ENCODE results near the gene GPR155. TPM values are rescaled to one million over a fixed set of nuclear protein-coding genes. Genes with fewer than 3 reads are reported as not detected.
"Not testable (repeated sequence)": the region's sequence is repeated elsewhere in the genome, so short reads cannot be mapped to it uniquely, and the experiment has no call there.

GPR155 gene
- total RNA-seq, 6 experiments from 2014 or later, result 3.2 to 8.3 (median 4.4) TPM

DNA sequence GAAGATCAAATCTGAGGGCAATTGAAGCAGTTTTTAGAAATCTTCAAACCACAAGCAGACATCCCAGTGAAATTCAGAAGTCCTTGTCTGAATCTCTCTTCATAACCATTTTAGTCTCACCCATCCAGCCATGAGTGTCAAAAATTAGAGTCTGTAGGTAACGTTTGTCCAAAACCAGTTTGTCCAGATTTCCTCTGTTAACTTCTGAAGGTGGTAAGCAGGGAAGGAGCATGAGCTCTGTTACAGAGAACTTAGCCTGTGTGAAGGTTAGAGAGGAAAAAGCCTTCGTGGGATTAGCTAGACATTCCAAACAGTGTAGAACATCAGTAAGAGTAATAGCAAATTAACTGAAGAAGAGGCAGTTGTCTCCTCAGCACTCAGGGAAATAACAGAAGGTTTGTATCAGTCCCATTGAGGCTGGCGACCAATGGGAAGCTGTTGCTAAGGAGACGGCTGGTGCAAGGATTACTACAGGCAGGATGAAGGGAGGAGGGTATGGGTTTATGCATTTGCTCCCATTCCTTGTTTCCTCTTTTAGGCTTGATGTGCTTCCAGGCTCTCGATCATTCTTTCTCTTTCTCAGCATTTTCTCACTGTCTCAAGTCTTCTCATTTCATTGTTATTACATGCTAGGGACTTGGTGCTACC lies 8.7 kb upstream of the GPR155 start:
- Mint-ChIP-seq H3K4me1 (ENCODE audit: low read depth) (no peaks in the 10 kb centered on the region; the same call in 1 of the 2 replicates), H3K36me3 (ENCODE audit: low read depth) (no peaks in the 10 kb centered on the region), H3K27me3 (ENCODE audit: insufficient read depth) (peaks cover 4% of the 10 kb centered on the region), H3K9me3 (no peaks in the 10 kb centered on the region), H3K27ac (no peak overlapping the region), H3K4me3 (no peak overlapping the region)
- DNase-seq, result no peak
- TF ChIP-seq, protein P1, sequence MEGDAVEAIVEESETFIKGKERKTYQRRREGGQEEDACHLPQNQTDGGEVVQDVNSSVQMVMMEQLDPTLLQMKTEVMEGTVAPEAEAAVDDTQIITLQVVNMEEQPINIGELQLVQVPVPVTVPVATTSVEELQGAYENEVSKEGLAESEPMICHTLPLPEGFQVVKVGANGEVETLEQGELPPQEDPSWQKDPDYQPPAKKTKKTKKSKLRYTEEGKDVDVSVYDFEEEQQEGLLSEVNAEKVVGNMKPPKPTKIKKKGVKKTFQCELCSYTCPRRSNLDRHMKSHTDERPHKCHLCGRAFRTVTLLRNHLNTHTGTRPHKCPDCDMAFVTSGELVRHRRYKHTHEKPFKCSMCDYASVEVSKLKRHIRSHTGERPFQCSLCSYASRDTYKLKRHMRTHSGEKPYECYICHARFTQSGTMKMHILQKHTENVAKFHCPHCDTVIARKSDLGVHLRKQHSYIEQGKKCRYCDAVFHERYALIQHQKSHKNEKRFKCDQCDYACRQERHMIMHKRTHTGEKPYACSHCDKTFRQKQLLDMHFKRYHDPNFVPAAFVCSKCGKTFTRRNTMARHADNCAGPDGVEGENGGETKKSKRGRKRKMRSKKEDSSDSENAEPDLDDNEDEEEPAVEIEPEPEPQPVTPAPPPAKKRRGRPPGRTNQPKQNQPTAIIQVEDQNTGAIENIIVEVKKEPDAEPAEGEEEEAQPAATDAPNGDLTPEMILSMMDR (IDR thresholded peaks at IDR 0.05), result no peak

DNA sequence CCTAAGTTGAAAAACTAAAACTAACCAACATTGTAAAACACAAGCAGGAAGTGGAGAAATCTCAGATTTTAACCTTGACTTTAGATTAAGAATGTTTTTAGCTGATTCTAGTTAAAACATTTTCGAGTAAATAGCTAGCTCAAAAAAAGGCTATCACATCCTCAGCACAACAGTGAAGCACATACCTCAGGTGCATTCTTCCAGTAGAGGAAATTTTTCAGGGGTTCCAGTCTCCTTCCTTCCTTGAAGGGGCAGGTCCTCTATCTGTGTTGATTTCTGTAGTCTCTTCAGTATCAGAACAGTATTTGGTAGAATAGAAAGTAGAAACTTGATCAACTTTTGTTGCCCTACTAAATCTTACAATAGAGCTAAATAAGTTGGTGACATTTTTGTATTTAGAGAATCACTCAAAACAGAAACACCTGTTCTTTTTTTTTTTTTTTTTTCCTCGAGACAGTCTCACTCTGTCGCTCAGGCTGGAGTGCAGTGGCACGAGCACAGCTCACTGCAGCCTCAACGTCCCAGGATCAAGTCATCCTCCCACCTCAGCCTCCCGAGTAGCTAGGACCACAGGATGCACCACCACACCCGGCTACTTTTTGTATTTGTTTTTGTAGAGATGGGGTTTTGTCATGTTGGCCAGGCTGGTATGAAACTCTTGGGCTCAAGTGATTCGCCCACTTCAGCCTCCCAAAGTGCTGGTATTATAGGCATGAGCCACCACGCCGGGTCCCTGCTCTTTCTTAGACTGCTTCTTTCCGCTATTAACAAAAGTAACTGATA lies 6.9 kb upstream of the GPR155 start:
- no peaks in the 10 kb centered on the region; the same call in 1 of the 2 replicates for H3K4me1 Mint-ChIP-seq (ENCODE audit: low read depth)
- TF ChIP-seq, protein P1 (IDR thresholded peaks at IDR 0.05), result no peak
- no peak overlapping the region for H3K4me3 Mint-ChIP-seq
- no peak for DNase-seq
- H3K9me3 Mint-ChIP-seq, result no peaks in the 10 kb centered on the region
- no peak overlapping the region for H3K27ac Mint-ChIP-seq
- H3K27me3 Mint-ChIP-seq (ENCODE audit: insufficient read depth), result peaks cover 2% of the 10 kb centered on the region
- H3K36me3 Mint-ChIP-seq (ENCODE audit: low read depth), result no peaks in the 10 kb centered on the region

DNA sequence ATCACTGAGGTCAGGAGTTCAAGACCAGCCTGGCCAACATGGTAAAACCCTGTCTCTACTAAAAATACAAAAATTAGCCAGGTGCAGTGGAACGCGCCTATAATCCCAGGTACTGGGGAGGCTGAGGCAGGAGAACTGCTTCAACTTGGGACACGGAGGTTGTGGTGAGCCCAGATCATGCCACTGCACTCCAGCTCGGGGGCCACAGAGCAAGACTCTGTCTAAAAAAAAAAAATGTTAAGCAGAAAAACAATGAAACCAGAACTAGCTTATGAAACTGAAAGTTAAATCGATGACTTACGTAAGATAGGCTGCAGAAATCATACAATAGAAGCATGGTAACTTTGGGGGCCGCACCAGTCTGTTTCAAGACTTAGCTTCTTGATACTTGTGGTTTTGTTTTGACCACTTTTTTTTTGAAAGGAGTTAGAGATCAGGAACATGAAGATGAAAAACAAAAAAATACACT lies 6.2 kb upstream of the GPR155 start:
- Mint-ChIP-seq H3K36me3 (ENCODE audit: low read depth) (no peaks in the 10 kb centered on the region), H3K27me3 (ENCODE audit: insufficient read depth) (no peaks in the 10 kb centered on the region; the same call in 1 of the 2 replicates), H3K4me1 (ENCODE audit: low read depth) (no peaks in the 10 kb centered on the region; the same call in 1 of the 2 replicates), H3K27ac (no peak overlapping the region), H3K4me3 (no peak overlapping the region), H3K9me3 (no peaks in the 10 kb centered on the region)
- TF ChIP-seq, protein P1 (IDR thresholded peaks at IDR 0.05), result no peak
- DNase-seq, result no peak

DNA sequence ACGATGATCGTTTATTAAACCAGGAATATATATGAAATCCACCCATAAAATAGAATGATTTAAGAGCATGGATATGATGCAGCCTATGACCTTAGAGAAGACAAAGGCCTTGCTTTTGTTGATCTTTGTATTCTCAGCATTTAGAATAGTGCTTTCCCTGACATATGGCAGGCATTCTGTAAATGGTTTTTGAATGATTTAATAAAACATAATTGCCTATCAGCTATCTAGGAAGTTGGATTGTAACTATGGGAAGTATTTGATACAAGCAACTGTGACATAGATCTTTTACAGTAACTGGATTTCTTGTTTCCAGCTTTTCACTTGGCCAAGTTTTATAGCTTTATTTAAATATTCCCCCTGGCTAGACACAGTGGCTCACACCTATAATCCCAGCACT lies 5.1 kb upstream of the GPR155 start:
- Mint-ChIP-seq H3K9me3 (no peaks in the 10 kb centered on the region), H3K27me3 (ENCODE audit: insufficient read depth) (no peaks in the 10 kb centered on the region; the same call in 1 of the 2 replicates), H3K4me3 (no peak overlapping the region), H3K27ac (no peak overlapping the region), H3K4me1 (ENCODE audit: low read depth) (no peaks in the 10 kb centered on the region; the same call in 1 of the 2 replicates), H3K36me3 (ENCODE audit: low read depth) (no peaks in the 10 kb centered on the region)
- TF ChIP-seq, protein P1 (IDR thresholded peaks at IDR 0.05), result no peak
- no peak for DNase-seq

DNA sequence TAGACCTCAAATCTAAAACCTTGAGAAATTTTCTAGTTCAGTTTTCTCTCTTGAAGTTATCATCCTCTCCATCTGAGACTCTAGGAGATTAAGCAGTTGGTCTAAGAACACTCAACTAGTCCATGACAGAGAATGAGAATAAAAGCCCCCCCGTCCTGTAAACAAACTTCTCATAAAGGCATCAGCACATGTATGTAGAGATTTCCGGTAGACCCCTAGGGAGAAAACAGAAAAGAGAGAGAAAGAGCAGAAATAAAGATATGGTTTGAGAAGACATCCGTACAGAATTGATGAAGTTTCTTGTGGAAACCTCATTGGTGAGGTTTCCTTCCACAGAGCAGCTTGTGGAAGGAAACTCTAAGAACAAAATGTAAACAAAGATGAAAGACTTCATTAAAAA lies 3.2 kb upstream of the GPR155 start:
- Mint-ChIP-seq H3K27me3 (ENCODE audit: insufficient read depth) (no peaks in the 10 kb centered on the region; the same call in 1 of the 2 replicates), H3K9me3 (no peaks in the 10 kb centered on the region), H3K4me3 (no peak overlapping the region), H3K4me1 (ENCODE audit: low read depth) (peaks cover 13% of the 10 kb centered on the region), H3K36me3 (ENCODE audit: low read depth) (no peaks in the 10 kb centered on the region), H3K27ac (no peak overlapping the region)
- TF ChIP-seq, protein P1 (IDR thresholded peaks at IDR 0.05), result no peak
- no peak for DNase-seq

DNA sequence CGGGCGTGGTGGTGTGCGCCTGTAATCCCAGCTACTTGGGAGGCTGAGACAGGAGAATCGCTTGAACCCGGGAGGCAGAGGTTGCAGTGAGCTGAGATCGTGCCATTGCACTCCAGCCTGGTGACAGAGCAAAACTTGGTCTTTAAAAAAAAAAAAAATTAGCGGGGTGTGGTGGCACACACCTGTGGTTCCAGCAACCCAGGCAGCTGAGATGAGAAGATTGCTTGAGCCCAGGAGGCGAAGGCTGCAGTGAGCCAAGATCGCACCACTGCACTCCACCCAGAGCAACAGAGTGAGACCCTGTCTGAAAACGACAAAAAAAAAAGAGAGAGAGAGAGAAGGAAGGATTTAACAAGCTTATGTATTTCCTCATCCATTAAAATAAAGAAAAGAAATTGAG lies 2.7 kb upstream of the GPR155 start:
- H3K4me1 Mint-ChIP-seq (ENCODE audit: low read depth), result peaks cover 18% of the 10 kb centered on the region
- H3K4me3 Mint-ChIP-seq; H3K27ac Mint-ChIP-seq; H3K36me3 Mint-ChIP-seq (ENCODE audit: low read depth); DNase-seq; H3K27me3 Mint-ChIP-seq (ENCODE audit: insufficient read depth); H3K9me3 Mint-ChIP-seq: not testable (repeated sequence)
